Aorta (tissue), 5 donors: ENCODE data around the gene P4HB. TPM values are rescaled to one million over a fixed set of nuclear protein-coding genes. Genes with fewer than 3 reads are reported as not detected.

Experiments used
- ATAC-seq: fragments of 200-7000 bp; cut with Tn5 transposase; one replicate; pipeline ENCODE4 v1.9.1; 2022; ENCODE audit warnings: moderate library complexity; ENCODE audit not compliant: low FRiP score
- DNase-seq, 2 donors: peaks; one replicate each; pipeline ENCODE4 v3.0.0-alpha.2; 2020
- H3K27ac ChIP-seq, 2 donors: one replicate each; pipeline ENCODE4 v1.5.1; 2013; ENCODE audit warnings: low read length in 2 of 2, mild to moderate bottlenecking in 2 of 2, moderate library complexity in 2 of 2, control low read depth in 1 of 2, inconsistent platforms in 1 of 2, low read depth in 1 of 2
- H3K27me3 ChIP-seq, 2 donors: one replicate each; pipeline ENCODE4 v1.6.1; 2013; ENCODE audit warnings: control low read depth in 1 of 2, low read length in 1 of 2, mild to moderate bottlenecking in 1 of 2, moderate library complexity in 1 of 2; ENCODE audit not compliant: insufficient read depth in 2 of 2, control insufficient read depth in 1 of 2
- H3K36me3 ChIP-seq, 2 donors: one replicate each; pipeline ENCODE4 v1.6.1; 2013; ENCODE audit warnings: control low read depth in 1 of 2, low read length in 1 of 2, mild to moderate bottlenecking in 1 of 2; ENCODE audit not compliant: insufficient read depth in 2 of 2, control insufficient read depth in 1 of 2
- H3K4me1 ChIP-seq, 2 donors: one replicate each; pipeline ENCODE4 v1.6.1; 2013; ENCODE audit warnings: low read length in 2 of 2, control low read depth in 1 of 2, mild to moderate bottlenecking in 1 of 2, moderate library complexity in 1 of 2; ENCODE audit not compliant: insufficient read depth in 2 of 2, control insufficient read depth in 1 of 2
- H3K4me3 ChIP-seq, 2 donors: one replicate each; pipeline ENCODE4 v1.5.1; 2013; ENCODE audit warnings: low read length in 2 of 2, control low read depth in 1 of 2, mild to moderate bottlenecking in 1 of 2
- H3K9me3 ChIP-seq: one replicate; pipeline ENCODE4 v1.6.1; 2013; ENCODE audit warnings: mild to moderate bottlenecking, low read length; ENCODE audit not compliant: control insufficient read depth
- WGBS, 2 donors: extraction: QIAGEN DNeasy Blood & Tissue Kit; methylation state at CpG; one replicate each; pipeline ENCODE4 v1.1.7; 2013; 5-methylcytosine and 5-hydroxymethylcytosine counted together
- intact Hi-C, 2 donors: fragments of 100-400 bp; cut with DNase I; formaldehyde crosslinking; loops; one replicate each; pipeline versions ENCODE4 v1.14.2 to v1.15.0; 2022
- polyA plus RNA-seq, 2 donors: library from polyadenylated mRNA; stranded (reverse); fragments of 200-250 nt; gene quantifications; one replicate each; pipeline ENCODE4 v1.2.3, GENCODE V29; 2013
- total RNA-seq, 2 donors: library from RNA; stranded (reverse); fragmentation: NEBNext Ultra II Directional; extraction: Animal tissue kit (Norgen Biotek cat#: 25700); gene quantifications; one replicate each; pipeline ENCODE4 v1.2.1, GENCODE V29; 2021
- donor health status: healthy with polysubstance abuse.
- donor health status: Bipolar disorder and iron deficiency.
- donor health status: DM: no; HTN: no; CAD: no.
- donor health status: DM: no; HTN: no; CAD: no.
- donor health status: DM: yes; HTN: yes; CAD: no.

P4HB gene
- total and polyA plus RNA-seq, 4 donors, result 275 to 537 (median 422) TPM

- DNase-seq, result no peak
- 70 to 71% methylated on average over 18 of the region's 18 CpGs for WGBS, 2 donors
- ATAC-seq, result no peak
- Histone ChIP-seq H3K27ac (no peak overlapping the region), H3K4me1 (no peaks in the 10 kb centered on the region), H3K4me3 (no peak overlapping the region), H3K9me3 (no peaks in the 10 kb centered on the region), H3K27me3 (peaks cover 0 to 13% of the 10 kb centered on the region in 2 donors), H3K36me3 (peaks cover 0 to 3% of the 10 kb centered on the region in 2 donors)
- intact Hi-C loops, result no loop called here
Observed at GRCh38 chr17:81866440-81867169, 6.3 kb upstream of the P4HB start.

GRCh38 chr17:81865733-81866439, 5.6 kb upstream of the P4HB start:
- Histone ChIP-seq H3K27ac (no peak overlapping the region), H3K27me3 (peaks cover 0 to 13% of the 10 kb centered on the region in 2 donors), H3K9me3 (no peaks in the 10 kb centered on the region), H3K4me1 (no peaks in the 10 kb centered on the region), H3K36me3 (peaks cover 0 to 3% of the 10 kb centered on the region in 2 donors), H3K4me3 (no peak overlapping the region)
- WGBS, 2 donors, result 62 to 63% methylated on average over 18 of the region's 18 CpGs
- ATAC-seq (no peak), DNase-seq (peak in 1 of 2 donors; percentile 80)
- intact Hi-C loops, result no loop called here

- peaks cover 0 to 3% of the 10 kb centered on the region in 2 donors for H3K36me3 ChIP-seq
- H3K27ac ChIP-seq, result no peak overlapping the region
- ATAC-seq (no peak), DNase-seq (no peak)
- H3K4me1 ChIP-seq, result no peaks in the 10 kb centered on the region
- 83 to 88% methylated on average over 8 of the region's 8 CpGs for WGBS, 2 donors
- peaks cover 0 to 13% of the 10 kb centered on the region in 2 donors for H3K27me3 ChIP-seq
- no peaks in the 10 kb centered on the region for H3K9me3 ChIP-seq
- intact Hi-C loops, result no loop called here
- no peak overlapping the region for H3K4me3 ChIP-seq
Observed at GRCh38 chr17:81865358-81865732, 5.0 kb upstream of the P4HB start.

GRCh38 chr17:81863833-81864768, 3.8 kb upstream of the P4HB start:
- H3K4me3 ChIP-seq, result no peak overlapping the region
- no peak for DNase-seq
- 72 to 74% methylated on average over 9 of the region's 9 CpGs for WGBS, 2 donors
- ATAC-seq, result no peak
- intact Hi-C loops, result loop anchor here in 1 of 2 donors (5.0 kb wide), 1 partner anchor 42 kb away; no protein-coding TSS in a partner anchor
- peaks cover 0 to 16% of the 10 kb centered on the region in 2 donors for H3K27me3 ChIP-seq
- H3K27ac ChIP-seq, result no peak overlapping the region
- H3K9me3 ChIP-seq, result no peaks in the 10 kb centered on the region
- peaks cover 0 to 3% of the 10 kb centered on the region in 2 donors for H3K36me3 ChIP-seq
- H3K4me1 ChIP-seq, result peaks cover 2 to 3% of the 10 kb centered on the region in 2 donors

- H3K27ac ChIP-seq, result no peak overlapping the region
- H3K36me3 ChIP-seq, result peaks cover 0 to 3% of the 10 kb centered on the region in 2 donors
- no peak for ATAC-seq
- H3K4me1 ChIP-seq, result peaks cover 3 to 4% of the 10 kb centered on the region in 2 donors
- H3K4me3 ChIP-seq, result no peak overlapping the region
- peaks cover 0 to 13% of the 10 kb centered on the region in 2 donors for H3K27me3 ChIP-seq
- H3K9me3 ChIP-seq, result no peaks in the 10 kb centered on the region
- intact Hi-C loops, result loop anchor here in 1 of 2 donors (5.0 kb wide), 1 partner anchor 41 kb away; no protein-coding TSS in a partner anchor
- no peak for DNase-seq
- 75 to 78% methylated on average over 6 of the region's 6 CpGs for WGBS, 2 donors
Observed at GRCh38 chr17:81863123-81863675, 2.9 kb upstream of the P4HB start.

GRCh38 chr17:81860756-81861568, 627 bp upstream of the P4HB start:
- peaks cover 0 to 2% of the 10 kb centered on the region in 2 donors for H3K27me3 ChIP-seq
- WGBS, 2 donors, result 0% methylated on average over 69 to 74 of the region's 74 CpGs
- intact Hi-C loops, result loop anchor here in 1 of 2 donors (5.0 kb wide), 1 partner anchor 39 kb away; no protein-coding TSS in a partner anchor
- H3K4me3 ChIP-seq, result peak overlapping the region; percentile 53 to 63
- DNase-seq (peak; percentile 99 to 100), ATAC-seq (peak; percentile 99)
- peaks cover 3 to 4% of the 10 kb centered on the region in 2 donors for H3K4me1 ChIP-seq
- peak overlapping the region; percentile 46 to 80 for H3K27ac ChIP-seq
- peaks cover 0 to 1% of the 10 kb centered on the region in 2 donors for H3K36me3 ChIP-seq
- H3K9me3 ChIP-seq, result no peaks in the 10 kb centered on the region

DNA sequence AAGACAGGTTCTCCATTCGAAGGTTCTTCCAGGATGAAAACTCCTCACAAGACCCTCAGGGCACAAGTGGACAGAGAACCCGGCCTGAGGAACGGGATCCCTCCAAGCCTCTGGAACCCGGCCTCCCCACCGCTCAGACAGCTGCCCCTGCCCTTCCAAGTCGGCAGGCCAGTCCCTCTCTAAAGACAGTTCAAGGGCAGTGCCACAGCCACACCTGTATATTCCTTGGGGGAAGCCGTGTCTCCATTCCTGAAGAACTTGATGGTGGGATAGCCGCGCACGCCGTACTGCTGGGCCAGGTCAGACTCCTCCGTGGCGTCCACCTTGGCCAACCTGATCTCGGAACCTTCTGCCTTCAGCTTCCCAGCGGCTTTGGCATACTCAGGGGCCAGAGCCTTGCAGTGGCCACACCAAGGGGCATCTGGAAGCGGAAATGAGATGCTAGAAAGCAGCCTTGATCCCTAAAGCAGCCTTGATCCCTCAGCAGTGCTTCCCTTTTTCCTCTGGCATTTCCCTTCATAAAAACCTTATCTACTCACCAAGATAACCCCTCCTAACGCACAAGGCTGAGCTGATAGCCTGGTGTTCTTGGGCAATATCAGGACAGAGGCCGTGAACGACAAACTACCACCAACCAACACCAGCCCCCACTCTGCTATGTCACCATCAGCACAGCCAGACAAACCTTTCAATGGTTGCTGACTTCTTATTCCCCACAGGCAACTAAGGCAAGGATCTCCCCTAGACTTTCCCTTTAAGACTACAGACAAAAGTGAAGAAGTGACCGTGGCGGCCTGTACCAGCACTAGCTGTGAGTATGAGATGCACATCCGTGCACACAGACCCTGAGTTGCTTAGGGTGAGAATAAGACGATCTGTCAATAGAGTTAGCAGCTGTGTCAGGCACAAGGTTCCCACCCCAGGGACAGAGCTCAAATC, 1.1 kb downstream of the P4HB start:
- H3K27ac ChIP-seq, result no peak overlapping the region
- H3K4me1 ChIP-seq, result peaks cover 3 to 4% of the 10 kb centered on the region in 2 donors
- ATAC-seq, result no peak
- intact Hi-C loops, result no loop called here
- 47 to 48% methylated on average over 23 of the region's 23 CpGs for WGBS, 2 donors
- peaks cover 0 to 1% of the 10 kb centered on the region in 2 donors for H3K36me3 ChIP-seq
- peak overlapping the region; percentile 93 to 99 for H3K4me3 ChIP-seq
- DNase-seq, result no peak
- H3K9me3 ChIP-seq, result no peaks in the 10 kb centered on the region
- peaks cover 0 to 2% of the 10 kb centered on the region in 2 donors for H3K27me3 ChIP-seq
